GM20000 (cell line): ENCODE measurements around the gene RUNX1.
A peak's percentile ranks its signal among the peaks of the same experiment; 100 is the strongest.
"Not testable (repeated sequence)": the region's sequence is repeated elsewhere in the genome, so short reads cannot be mapped to it uniquely, and the experiment has no call there.

Source experiments
- DNase-seq: peaks from one replicate; pipeline ENCODE4 v3.0.0; 2012; ENCODE audit warnings: low spot score
- CTCF ChIP-seq: IDR thresholded peaks from 2 replicates; pipeline ENCODE4 v1.5.1; 2012; ENCODE audit warnings: mild to moderate bottlenecking, control low read depth; ENCODE audit errors: extremely low read depth, missing control alignments

Gene RUNX1

GRCh38 chr21:34968414-34969333 is 80.4 kb downstream of the RUNX1 start:
- TF ChIP-seq CTCF, result no peak
- DNase-seq, result peak; percentile 9

GRCh38 chr21:34967509-34968289 is 81.4 kb downstream of the RUNX1 start:
- DNase-seq, result no peak

GRCh38 chr21:34966881-34967280 is 82.2 kb downstream of the RUNX1 start:
- DNase-seq, result not testable (repeated sequence)

More at GRCh38 chr21:34967509-34968289, 81.4 kb downstream of the RUNX1 start:
- TF ChIP-seq CTCF, result no peak

- TF ChIP-seq CTCF, result no peak
- no peak for DNase-seq
Observed at GRCh38 chr21:34965200-34966174, 83.6 kb downstream of the RUNX1 start.

GRCh38 chr21:34962586-34963222 is 86.4 kb downstream of the RUNX1 start:
- TF ChIP-seq CTCF, result no peak
- DNase-seq, result no peak

GRCh38 chr21:34962136-34962535 is 87.0 kb downstream of the RUNX1 start:
- DNase-seq, result no peak
- no peak for TF ChIP-seq CTCF

GRCh38 chr21:34960687-34961086 is 88.4 kb downstream of the RUNX1 start:
- DNase-seq, result no peak
- TF ChIP-seq CTCF, result no peak
